ENCODE data around the gene SKI.

DNA sequence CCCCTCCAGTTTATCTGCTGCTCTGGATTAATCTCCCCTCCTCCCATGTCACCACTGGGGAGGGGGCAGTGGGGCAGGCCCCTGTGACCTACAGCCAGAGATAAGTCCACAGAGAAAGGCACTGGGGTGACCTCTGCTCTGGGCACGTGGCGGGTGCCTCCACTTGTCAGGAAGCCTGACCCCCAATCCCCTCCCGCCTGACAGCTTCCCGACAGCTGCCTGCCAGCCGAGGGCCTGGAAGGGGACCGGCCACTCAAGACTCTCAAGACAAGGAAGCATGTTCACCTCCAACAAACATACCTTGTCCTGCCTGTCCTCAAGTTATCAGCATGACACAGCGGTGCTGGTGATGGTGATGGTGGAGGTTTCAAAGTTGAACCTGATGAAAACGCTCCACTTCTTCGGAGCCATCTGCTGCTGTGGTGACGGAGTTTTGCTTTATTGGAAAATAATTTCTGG lies 30.4 kb upstream of the SKI start:
- TF ChIP-seq, protein P1, sequence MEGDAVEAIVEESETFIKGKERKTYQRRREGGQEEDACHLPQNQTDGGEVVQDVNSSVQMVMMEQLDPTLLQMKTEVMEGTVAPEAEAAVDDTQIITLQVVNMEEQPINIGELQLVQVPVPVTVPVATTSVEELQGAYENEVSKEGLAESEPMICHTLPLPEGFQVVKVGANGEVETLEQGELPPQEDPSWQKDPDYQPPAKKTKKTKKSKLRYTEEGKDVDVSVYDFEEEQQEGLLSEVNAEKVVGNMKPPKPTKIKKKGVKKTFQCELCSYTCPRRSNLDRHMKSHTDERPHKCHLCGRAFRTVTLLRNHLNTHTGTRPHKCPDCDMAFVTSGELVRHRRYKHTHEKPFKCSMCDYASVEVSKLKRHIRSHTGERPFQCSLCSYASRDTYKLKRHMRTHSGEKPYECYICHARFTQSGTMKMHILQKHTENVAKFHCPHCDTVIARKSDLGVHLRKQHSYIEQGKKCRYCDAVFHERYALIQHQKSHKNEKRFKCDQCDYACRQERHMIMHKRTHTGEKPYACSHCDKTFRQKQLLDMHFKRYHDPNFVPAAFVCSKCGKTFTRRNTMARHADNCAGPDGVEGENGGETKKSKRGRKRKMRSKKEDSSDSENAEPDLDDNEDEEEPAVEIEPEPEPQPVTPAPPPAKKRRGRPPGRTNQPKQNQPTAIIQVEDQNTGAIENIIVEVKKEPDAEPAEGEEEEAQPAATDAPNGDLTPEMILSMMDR (IDR thresholded peaks at IDR 0.05): no peak
- no peak for TF ChIP-seq POLR2A (IDR thresholded peaks at IDR 0.05)
